ENCODE results near the gene TMED3. TPM values are rescaled to one million over a fixed set of nuclear protein-coding genes. Genes with fewer than 3 reads are reported as not detected.

The TMED3 gene
- total and polyA plus RNA-seq, 9 of the 15 experiments (the other 6 are each of a cell fraction or from before 2014, with no cell fraction given) = 6.1 to 89.6 (median 51.4) TPM

GRCh38 chr15:79296583-79296982, 14.3 kb upstream of the TMED3 start:
- FAIRE-seq = peak; percentile 42
- no peak overlapping the region for H3K4me3 ChIP-seq
- DNase-seq (ENCODE audit: extremely low read depth in 1 of 4, low spot score in 3 of 4) = peak in 1 of 4 experiments; percentile 13
- no peaks in the 10 kb centered on the region for H3K4me1 ChIP-seq (replicated peaks in 1 of 2; ENCODE audit: control insufficient read depth in 2 of 2, insufficient read depth in 2 of 2, low read length in 2 of 2)
- H3K36me3 ChIP-seq (ENCODE audit: control insufficient read depth, insufficient read depth, low read length) = no peaks in the 10 kb centered on the region
- intact Hi-C loops (cut with micrococcal nuclease) (no loop called here), in situ Hi-C loops (cut with MboI) (no loop called here)
- H3K4me2 ChIP-seq (ENCODE audit: insufficient read depth, low read length) = no peak overlapping the region
- WGBS (ENCODE audit: insufficient coverage, low coverage, missing lambda C conversion rate) = 6% methylated on average over 4 of the region's 4 CpGs
- no peaks in the 10 kb centered on the region for H3K9me3 ChIP-seq (replicated peaks; ENCODE audit: control insufficient read depth, insufficient read depth, low read depth, low read length)
- no peaks in the 10 kb centered on the region for H3K9me1 ChIP-seq (ENCODE audit: control insufficient read depth, insufficient read depth, low read length)
- no TSS peak for BruUV-seq (replicated peaks)
- no peak overlapping the region for H3K27ac ChIP-seq (ENCODE audit: extremely low read depth, low read depth, low read length)
- ChIA-PET CTCF (ENCODE audit: low intra/inter-chr PET ratio) (no interaction called here), POLR2A (no interaction called here)
- no peaks in the 10 kb centered on the region for H4K20me1 ChIP-seq (replicated peaks; ENCODE audit: control insufficient read depth, insufficient read depth, low read length)
- peak; percentile 57; the same call in 2 of the 3 replicates for ATAC-seq
- H3K27me3 ChIP-seq (ENCODE audit: control insufficient read depth in 2 of 2, insufficient read depth in 2 of 2, low read length in 2 of 2) = peaks cover 8 to 11% of the 10 kb centered on the region in 2 experiments; a peak in 3 of 5 replicates
- no peak overlapping the region for H2AFZ ChIP-seq (ENCODE audit: low read depth, low read length)
- H3K79me2 ChIP-seq (ENCODE audit: control insufficient read depth, insufficient read depth, low read length) = no peaks in the 10 kb centered on the region
- no peak overlapping the region for H3K9ac ChIP-seq (ENCODE audit: insufficient read depth in 1 of 2, low read depth in 2 of 2, low read length in 2 of 2)
- TF ChIP-seq CTCF (IDR thresholded peaks at IDR 0.05 in 2 of 3, conservative IDR thresholded peaks at IDR 0.05 in 1 of 3; ENCODE audit: insufficient read depth in 2 of 3, low read depth in 1 of 3, low read length in 3 of 3) (peak in 2 of 3 experiments; percentile 20 to 28; a peak in 2 of 6 replicates), TARDBP (IDR thresholded peaks at IDR 0.05) (no peak)

- no peak for TF ChIP-seq SNAPC5 (CRISPR knock-in tag; IDR thresholded peaks at IDR 0.05)
- no peak for ATAC-seq
- no peak for DNase-seq (ENCODE audit: extremely low read depth in 1 of 4, low spot score in 3 of 4)
- no peaks in the 10 kb centered on the region for H3K36me3 ChIP-seq (ENCODE audit: control insufficient read depth, insufficient read depth, low read length)
- POLR2A ChIA-PET = no interaction called here
- H3K4me3 ChIP-seq = no peak overlapping the region
- H3K27me3 ChIP-seq (ENCODE audit: control insufficient read depth in 2 of 2, insufficient read depth in 2 of 2, low read length in 2 of 2) = peaks cover 0 to 9% of the 10 kb centered on the region in 2 experiments; a peak in 4 of 5 replicates
- H3K4me1 ChIP-seq (replicated peaks in 1 of 2; ENCODE audit: control insufficient read depth in 2 of 2, insufficient read depth in 2 of 2, low read length in 2 of 2) = no peaks in the 10 kb centered on the region
- H4K20me1 ChIP-seq (replicated peaks; ENCODE audit: control insufficient read depth, insufficient read depth, low read length) = no peaks in the 10 kb centered on the region
- no peak for FAIRE-seq
- BruUV-seq (replicated peaks) = no TSS peak
- intact Hi-C loops (cut with micrococcal nuclease) (no loop called here), in situ Hi-C loops (cut with MboI) (no loop called here)
- 0% methylated on average over 7 of the region's 7 CpGs for WGBS (ENCODE audit: insufficient coverage, low coverage, missing lambda C conversion rate)
- H3K79me2 ChIP-seq (ENCODE audit: control insufficient read depth, insufficient read depth, low read length) = no peaks in the 10 kb centered on the region
- H3K4me2 ChIP-seq (ENCODE audit: insufficient read depth, low read length) = no peak overlapping the region
- H3K9ac ChIP-seq (ENCODE audit: insufficient read depth in 1 of 2, low read depth in 2 of 2, low read length in 2 of 2) = no peak overlapping the region
- H3K27ac ChIP-seq (ENCODE audit: extremely low read depth, low read depth, low read length) = no peak overlapping the region
- no peak overlapping the region for H2AFZ ChIP-seq (ENCODE audit: low read depth, low read length)
- no peaks in the 10 kb centered on the region for H3K9me1 ChIP-seq (ENCODE audit: control insufficient read depth, insufficient read depth, low read length)
- CTCF ChIA-PET (ENCODE audit: low intra/inter-chr PET ratio) = no interaction called here
- no peaks in the 10 kb centered on the region for H3K9me3 ChIP-seq (replicated peaks; ENCODE audit: control insufficient read depth, insufficient read depth, low read depth, low read length)
Measured at GRCh38 chr15:79299126-79299840, 11.6 kb upstream of the TMED3 start.
